ENCODE results near the gene FALEC.

DNA sequence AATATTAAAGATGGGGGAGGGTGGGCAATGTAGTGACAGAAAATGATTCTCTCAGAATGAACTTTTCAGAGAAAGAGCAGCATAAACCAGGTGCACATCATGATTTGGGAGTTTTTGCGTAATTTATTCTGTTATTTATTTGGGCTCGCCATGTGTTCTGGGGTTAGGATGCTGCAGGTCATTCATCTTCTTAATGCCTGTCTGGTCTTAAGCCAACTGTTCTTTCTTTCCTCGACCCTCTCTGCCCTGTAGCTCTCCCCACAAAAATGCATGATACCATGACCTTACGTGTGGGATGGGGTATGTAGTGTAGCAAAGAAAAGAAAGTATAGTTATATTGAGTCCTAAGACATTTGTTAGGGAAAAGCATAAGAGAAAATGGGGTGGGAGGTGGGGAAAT is 40.7 kb upstream of the FALEC start:
- TF ChIP-seq, protein P1, sequence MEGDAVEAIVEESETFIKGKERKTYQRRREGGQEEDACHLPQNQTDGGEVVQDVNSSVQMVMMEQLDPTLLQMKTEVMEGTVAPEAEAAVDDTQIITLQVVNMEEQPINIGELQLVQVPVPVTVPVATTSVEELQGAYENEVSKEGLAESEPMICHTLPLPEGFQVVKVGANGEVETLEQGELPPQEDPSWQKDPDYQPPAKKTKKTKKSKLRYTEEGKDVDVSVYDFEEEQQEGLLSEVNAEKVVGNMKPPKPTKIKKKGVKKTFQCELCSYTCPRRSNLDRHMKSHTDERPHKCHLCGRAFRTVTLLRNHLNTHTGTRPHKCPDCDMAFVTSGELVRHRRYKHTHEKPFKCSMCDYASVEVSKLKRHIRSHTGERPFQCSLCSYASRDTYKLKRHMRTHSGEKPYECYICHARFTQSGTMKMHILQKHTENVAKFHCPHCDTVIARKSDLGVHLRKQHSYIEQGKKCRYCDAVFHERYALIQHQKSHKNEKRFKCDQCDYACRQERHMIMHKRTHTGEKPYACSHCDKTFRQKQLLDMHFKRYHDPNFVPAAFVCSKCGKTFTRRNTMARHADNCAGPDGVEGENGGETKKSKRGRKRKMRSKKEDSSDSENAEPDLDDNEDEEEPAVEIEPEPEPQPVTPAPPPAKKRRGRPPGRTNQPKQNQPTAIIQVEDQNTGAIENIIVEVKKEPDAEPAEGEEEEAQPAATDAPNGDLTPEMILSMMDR (IDR thresholded peaks at IDR 0.05; ENCODE audit: insufficient read depth, low read length, poor library complexity, severe bottlenecking): no peak
- no peak for TF ChIP-seq EZH2phosphoT487 (conservative IDR thresholded peaks at IDR 0.05; ENCODE audit: low read length)
